Activated CD4-positive, alpha-beta T cell treated with anti-CD3 and anti-CD28 coated beads for 36 hours (primary cell): Measurements from ENCODE around the gene CHST3. TPM values are rescaled to one million over a fixed set of nuclear protein-coding genes. Genes with fewer than 3 reads are reported as not detected.
A peak's percentile ranks its signal among the peaks of the same experiment; 100 is the strongest.

Experiments
- ATAC-seq: fragments of 200-7000 bp; cut with Tn5 transposase; one replicate; pipeline ENCODE4 v1.10.0; 2021; ENCODE audit warnings: mild to moderate bottlenecking, moderate library complexity
- CTCF ChIA-PET: fragments of 350-600 bp; sonication (Branson Sonifier 250); formaldehyde crosslinking; loops from one replicate; lab custom pipeline; 2021; ENCODE audit warnings: antibody characterized with exemption; lab: Charles Lee
- POLR2A ChIA-PET: fragments of 350-600 bp; sonication (Branson Sonifier 250); formaldehyde crosslinking; loops from one replicate; lab custom pipeline; 2021; ENCODE audit warnings: antibody characterized with exemption, inconsistent platforms; lab: Charles Lee
- DNase-seq: peaks from one replicate; pipeline ENCODE4 v3.0.0-alpha.2; 2020
- H3K27ac Mint-ChIP-seq: one replicate; pipeline ENCODE4 v1.8.0; 2021; ENCODE audit warnings: mixed read lengths
- H3K27me3 Mint-ChIP-seq: one replicate; pipeline ENCODE4 v1.8.0; 2021; ENCODE audit warnings: mixed read lengths
- H3K36me3 Mint-ChIP-seq: one replicate; pipeline ENCODE4 v1.8.0; 2021; ENCODE audit warnings: low read depth, mixed read lengths
- H3K4me1 Mint-ChIP-seq: one replicate; pipeline ENCODE4 v1.8.0; 2021; ENCODE audit warnings: mixed read lengths
- H3K4me3 Mint-ChIP-seq: one replicate; pipeline ENCODE4 v1.8.0; 2021; ENCODE audit warnings: mild to moderate bottlenecking, moderate library complexity, mixed read lengths
- H3K9me3 Mint-ChIP-seq: one replicate; pipeline ENCODE4 v1.8.0; 2021; ENCODE audit warnings: low read depth, mixed read lengths
- intact Hi-C, 2 experiments: fragments of 100-400 bp; cut with DNase I in 1 of 2; cut with micrococcal nuclease in 1 of 2; formaldehyde crosslinking; loops; one replicate each; pipeline versions ENCODE4 v1.14.2 to v1.15.1; 2022 to 2024; cut with DNase I, micrococcal nuclease
- total RNA-seq, 2 experiments: library from RNA; stranded (reverse); gene quantifications; one replicate each; pipeline ENCODE4 v1.2.3, GENCODE V29; 2021

Gene CHST3
- total RNA-seq, 2 experiments from 2014 or later, result 0.46 to 0.47 TPM

GRCh38 chr10:72053690-72054089 is 89.5 kb downstream of the CHST3 start:
- CTCF ChIA-PET, result interaction anchor here (0.6 to 1.2 kb wide), 2 partner anchors 10 to 207 kb away, joined by 3 to 5 read pairs; no protein-coding TSS in a partner anchor
- no peak overlapping the region for H3K27ac Mint-ChIP-seq
- ATAC-seq, result no peak
- no peaks in the 10 kb centered on the region for H3K9me3 Mint-ChIP-seq
- no peaks in the 10 kb centered on the region for H3K27me3 Mint-ChIP-seq
- H3K4me3 Mint-ChIP-seq, result no peak overlapping the region
- no peaks in the 10 kb centered on the region for H3K36me3 Mint-ChIP-seq
- peaks cover 19% of the 10 kb centered on the region for H3K4me1 Mint-ChIP-seq
- no peak for DNase-seq
- POLR2A ChIA-PET, result interaction anchor here (0.7 kb wide), 1 partner anchor 297 kb away, joined by 3 read pairs; no protein-coding TSS in a partner anchor
- intact Hi-C loops, result no loop called here

GRCh38 chr10:72056113-72056512 is 91.9 kb downstream of the CHST3 start:
- no peak for ATAC-seq
- ChIA-PET POLR2A (no interaction called here), CTCF (interaction anchor here (0.7 to 1.3 kb wide), 2 partner anchors 23 to 853 kb away, joined by 3 to 4 read pairs; no protein-coding TSS in a partner anchor)
- intact Hi-C loops, result no loop called here
- H3K9me3 Mint-ChIP-seq, result no peaks in the 10 kb centered on the region
- H3K4me3 Mint-ChIP-seq, result no peak overlapping the region
- DNase-seq, result no peak
- peaks cover 1% of the 10 kb centered on the region for H3K36me3 Mint-ChIP-seq
- H3K4me1 Mint-ChIP-seq, result peaks cover 21% of the 10 kb centered on the region
- no peak overlapping the region for H3K27ac Mint-ChIP-seq
- H3K27me3 Mint-ChIP-seq, result no peaks in the 10 kb centered on the region

- DNase-seq (no peak), ATAC-seq (no peak)
- H3K36me3 Mint-ChIP-seq, result peaks cover 3% of the 10 kb centered on the region
- H3K9me3 Mint-ChIP-seq, result no peaks in the 10 kb centered on the region
- no peak overlapping the region for H3K4me3 Mint-ChIP-seq
- ChIA-PET POLR2A (interaction anchor here (0.9 kb wide), 1 partner anchor 13 kb away, joined by 5 read pairs; no protein-coding TSS in a partner anchor), CTCF (interaction anchor here (0.7 to 1.2 kb wide), 2 partner anchors 9 to 852 kb away, joined by 4 to 9 read pairs; no protein-coding TSS in a partner anchor)
- no peaks in the 10 kb centered on the region for H3K27me3 Mint-ChIP-seq
- no peak overlapping the region for H3K27ac Mint-ChIP-seq
- peaks cover 21% of the 10 kb centered on the region for H3K4me1 Mint-ChIP-seq
- intact Hi-C loops, result no loop called here
Measured at GRCh38 chr10:72056932-72057751, 92.9 kb downstream of the CHST3 start.

- Mint-ChIP-seq H3K9me3 (no peaks in the 10 kb centered on the region), H3K27me3 (no peaks in the 10 kb centered on the region), H3K4me1 (peaks cover 25% of the 10 kb centered on the region), H3K36me3 (peaks cover 9% of the 10 kb centered on the region), H3K4me3 (no peak overlapping the region), H3K27ac (peak overlapping the region; percentile 70)
- DNase-seq (no peak), ATAC-seq (no peak)
- intact Hi-C loops, result no loop called here
- POLR2A ChIA-PET, result no interaction called here
- CTCF ChIA-PET, result interaction anchor here (1.2 kb wide), 1 partner anchor 10 kb away, joined by 8 read pairs; no protein-coding TSS in a partner anchor
Measured at GRCh38 chr10:72058347-72058898, 94.2 kb downstream of the CHST3 start.

- peak overlapping the region; percentile 70 for H3K27ac Mint-ChIP-seq
- ATAC-seq, result peak; percentile 50
Measured at GRCh38 chr10:72058989-72059842, 95.0 kb downstream of the CHST3 start.

GRCh38 chr10:72059843-72060822 is 95.9 kb downstream of the CHST3 start:
- peaks cover 16% of the 10 kb centered on the region for H3K36me3 Mint-ChIP-seq
- peak overlapping the region; percentile 63 for H3K27ac Mint-ChIP-seq
- DNase-seq, result no peak
- CTCF ChIA-PET, result interaction anchor here (0.6 to 13.6 kb wide), 6 partner anchors 9 to 280 kb away, joined by 3 to 89 read pairs (median 3); no protein-coding TSS in a partner anchor
- no peak for ATAC-seq
- H3K4me1 Mint-ChIP-seq, result peaks cover 25% of the 10 kb centered on the region
- H3K4me3 Mint-ChIP-seq, result no peak overlapping the region
- H3K9me3 Mint-ChIP-seq, result no peaks in the 10 kb centered on the region
- H3K27me3 Mint-ChIP-seq, result no peaks in the 10 kb centered on the region
- POLR2A ChIA-PET, result interaction anchor here (0.6 kb wide), 2 partner anchors 254 to 800 kb away, joined by 3 to 6 read pairs; no protein-coding TSS in a partner anchor
- intact Hi-C loops, result no loop called here

More at GRCh38 chr10:72058989-72059842, 95.0 kb downstream of the CHST3 start:
- no peak overlapping the region for H3K4me3 Mint-ChIP-seq
- peaks cover 14% of the 10 kb centered on the region for H3K36me3 Mint-ChIP-seq
- ChIA-PET POLR2A (interaction anchor here (0.6 kb wide), 1 partner anchor 253 kb away, joined by 6 read pairs; no protein-coding TSS in a partner anchor), CTCF (interaction anchor here (0.7 to 13.6 kb wide), 6 partner anchors 10 to 281 kb away, joined by 3 to 89 read pairs (median 4); no protein-coding TSS in a partner anchor)
- intact Hi-C loops, result no loop called here
- no peaks in the 10 kb centered on the region for H3K9me3 Mint-ChIP-seq
- DNase-seq, result peak; percentile 65
- H3K27me3 Mint-ChIP-seq, result no peaks in the 10 kb centered on the region
- H3K4me1 Mint-ChIP-seq, result peaks cover 25% of the 10 kb centered on the region

- no peak overlapping the region for H3K27ac Mint-ChIP-seq
Measured at GRCh38 chr10:72061491-72061890, 97.3 kb downstream of the CHST3 start.

GRCh38 chr10:72061930-72062329 is 97.7 kb downstream of the CHST3 start:
- no peak overlapping the region for H3K27ac Mint-ChIP-seq
- ChIA-PET CTCF (interaction anchor here (1.0 to 13.6 kb wide), 3 partner anchors 13 to 112 kb away, joined by 3 to 89 read pairs (median 4); no protein-coding TSS in a partner anchor), POLR2A (interaction anchor here (0.6 to 0.7 kb wide), 2 partner anchors 71 to 264 kb away, joined by 3 read pairs; no protein-coding TSS in a partner anchor)
- H3K9me3 Mint-ChIP-seq, result no peaks in the 10 kb centered on the region
- H3K27me3 Mint-ChIP-seq, result no peaks in the 10 kb centered on the region
- peaks cover 25% of the 10 kb centered on the region for H3K4me1 Mint-ChIP-seq
- intact Hi-C loops, result no loop called here
- no peak for DNase-seq
- no peak for ATAC-seq
- H3K36me3 Mint-ChIP-seq, result peaks cover 21% of the 10 kb centered on the region
- H3K4me3 Mint-ChIP-seq, result no peak overlapping the region

More at GRCh38 chr10:72061491-72061890, 97.3 kb downstream of the CHST3 start:
- Mint-ChIP-seq H3K4me1 (peaks cover 25% of the 10 kb centered on the region), H3K4me3 (no peak overlapping the region), H3K36me3 (peaks cover 21% of the 10 kb centered on the region), H3K27me3 (no peaks in the 10 kb centered on the region), H3K9me3 (no peaks in the 10 kb centered on the region)
- ATAC-seq (no peak), DNase-seq (no peak)
- ChIA-PET CTCF (interaction anchor here (0.7 to 13.6 kb wide), 3 partner anchors 13 to 367 kb away, joined by 3 to 89 read pairs (median 3); no protein-coding TSS in a partner anchor), POLR2A (interaction anchor here (0.7 kb wide), 1 partner anchor 71 kb away, joined by 3 read pairs; no protein-coding TSS in a partner anchor)
- intact Hi-C loops, result no loop called here

DNA sequence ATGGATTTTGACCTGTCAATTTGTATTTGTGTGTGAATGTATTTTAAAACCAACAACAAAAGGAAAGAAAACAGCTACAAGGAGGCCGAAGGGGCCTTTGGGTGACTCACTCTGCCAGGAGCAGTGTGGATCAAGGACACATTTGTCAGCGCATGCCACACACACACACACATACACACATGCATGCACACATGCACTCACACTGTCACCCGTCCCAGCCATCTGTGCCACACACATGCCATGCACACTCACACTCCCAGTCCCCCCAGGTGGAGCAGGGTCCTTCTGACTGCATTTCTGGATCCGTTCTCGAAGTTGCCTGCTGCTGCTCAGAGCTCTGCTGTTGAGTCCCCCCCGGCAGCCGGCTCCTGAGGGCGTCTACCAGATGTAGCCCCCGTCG is 98.2 kb downstream of the CHST3 start:
- intact Hi-C loops, result no loop called here
- Mint-ChIP-seq H3K4me3 (no peak overlapping the region), H3K9me3 (no peaks in the 10 kb centered on the region), H3K27me3 (no peaks in the 10 kb centered on the region), H3K4me1 (peaks cover 24% of the 10 kb centered on the region), H3K36me3 (peaks cover 21% of the 10 kb centered on the region), H3K27ac (no peak overlapping the region)
- ChIA-PET CTCF (interaction anchor here (0.6 to 13.6 kb wide), 5 partner anchors 14 to 200 kb away, joined by 3 to 89 read pairs (median 3); no protein-coding TSS in a partner anchor), POLR2A (interaction anchor here (0.6 kb wide), 1 partner anchor 264 kb away, joined by 3 read pairs; no protein-coding TSS in a partner anchor)
- ATAC-seq (no peak), DNase-seq (no peak)
